GM12874 (cell line): Measurements from ENCODE around the gene PAK6.

Experiments
- CTCF ChIP-seq: IDR thresholded peaks from 2 replicates; pipeline ENCODE4 v1.5.1; 2011; ENCODE audit warnings: low read depth, mild to moderate bottlenecking, control low read depth, low read length, moderate library complexity; ENCODE audit not compliant: insufficient read depth

The PAK6 gene

GRCh38 chr15:40305281-40305680, 66.4 kb downstream of the PAK6 start:
- no peak for TF ChIP-seq CTCF

GRCh38 chr15:40306371-40306770, 67.5 kb downstream of the PAK6 start:
- TF ChIP-seq CTCF: no peak

- TF ChIP-seq CTCF: no peak
Observed at GRCh38 chr15:40306908-40307307, 68.0 kb downstream of the PAK6 start.

- peak; percentile 70 for TF ChIP-seq CTCF
Observed at GRCh38 chr15:40307421-40308211, 68.8 kb downstream of the PAK6 start, which contains the start of gene PLCB2. Gene PLCB2, minus strand, starts transcription at chr15:40307935. Its CDS starts 263 bp downstream, at chr15:40307672.

GRCh38 chr15:40309344-40309862, 70.5 kb downstream of the PAK6 start:
- no peak for TF ChIP-seq CTCF

GRCh38 chr15:40310001-40310959, 71.4 kb downstream of the PAK6 start:
- peak; percentile 85 for TF ChIP-seq CTCF

- no peak for TF ChIP-seq CTCF
Observed at GRCh38 chr15:40310993-40311392, 72.1 kb downstream of the PAK6 start.
